ENCODE data around the gene TBC1D13. TPM values are rescaled to one million over a fixed set of nuclear protein-coding genes. Genes with fewer than 3 reads are reported as not detected.

The TBC1D13 gene
- polyA plus RNA-seq, 1 donor from 2014 or later: 30.0 TPM

GRCh38 chr9:128823362-128823902 lies 36.4 kb downstream of the TBC1D13 start:
- Histone ChIP-seq H3K27me3 (ENCODE audit: insufficient read depth, low read depth, low read length) (no peaks in the 10 kb centered on the region), H3K9me2 (ENCODE audit: insufficient read depth, low read length) (no peaks in the 10 kb centered on the region), H3K27ac (ENCODE audit: low read length) (no peak overlapping the region), H3K9me3 (ENCODE audit: low read length) (no peaks in the 10 kb centered on the region), H3K9ac (ENCODE audit: low read length) (no peak overlapping the region), H3K4me2 (ENCODE audit: low read length) (no peak overlapping the region), H3F3A (ENCODE audit: insufficient read depth, low read length, poor library complexity, severe bottlenecking) (no peaks in the 10 kb centered on the region), H4K20me1 (ENCODE audit: insufficient read depth) (no peaks in the 10 kb centered on the region), H3K4me3 (ENCODE audit: low read length) (no peak overlapping the region), H3K36me3 (ENCODE audit: insufficient read depth, low read length) (no peaks in the 10 kb centered on the region), H3K79me2 (replicated peaks; ENCODE audit: insufficient read depth, low read length) (no peaks in the 10 kb centered on the region), H2AFZ (ENCODE audit: low read depth, low read length) (no peak overlapping the region)
- TF ChIP-seq POLR2AphosphoS5 (IDR thresholded peaks at IDR 0.05): no peak
- no peak for TF ChIP-seq SMC3 (conservative IDR thresholded peaks at IDR 0.05; ENCODE audit: poor library complexity)
- no peak for TF ChIP-seq REST (IDR thresholded peaks at IDR 0.05; ENCODE audit: borderline replicate concordance)
- TF ChIP-seq TAF1 (IDR thresholded peaks at IDR 0.05; ENCODE audit: low read depth): no peak

- H3K27ac ChIP-seq (ENCODE audit: low read length): no peak overlapping the region
- H3K9me3 ChIP-seq (ENCODE audit: low read length): no peaks in the 10 kb centered on the region
- no peak overlapping the region for H3K9ac ChIP-seq (ENCODE audit: low read length)
- no peaks in the 10 kb centered on the region for H3K79me2 ChIP-seq (replicated peaks; ENCODE audit: insufficient read depth, low read length)
- H3K4me3 ChIP-seq (ENCODE audit: low read length): no peak overlapping the region
- H3K27me3 ChIP-seq (ENCODE audit: insufficient read depth, low read depth, low read length): no peaks in the 10 kb centered on the region
- no peaks in the 10 kb centered on the region for H4K20me1 ChIP-seq (ENCODE audit: insufficient read depth)
- H2AFZ ChIP-seq (ENCODE audit: low read depth, low read length): no peak overlapping the region
- no peaks in the 10 kb centered on the region for H3K36me3 ChIP-seq (ENCODE audit: insufficient read depth, low read length)
- no peaks in the 10 kb centered on the region for H3F3A ChIP-seq (ENCODE audit: insufficient read depth, low read length, poor library complexity, severe bottlenecking)
- no peak for TF ChIP-seq REST (IDR thresholded peaks at IDR 0.05; ENCODE audit: borderline replicate concordance)
- no peak for TF ChIP-seq SMC3 (conservative IDR thresholded peaks at IDR 0.05; ENCODE audit: poor library complexity)
- no peak for TF ChIP-seq EP300 (conservative IDR thresholded peaks at IDR 0.05; ENCODE audit: poor library complexity, severe bottlenecking)
- no peak for TF ChIP-seq RAD21 (conservative IDR thresholded peaks at IDR 0.05)
- TF ChIP-seq MXI1 (conservative IDR thresholded peaks at IDR 0.05; ENCODE audit: poor library complexity, severe bottlenecking): no peak
- TF ChIP-seq TAF1 (IDR thresholded peaks at IDR 0.05; ENCODE audit: low read depth): no peak
- TF ChIP-seq EZH2 (IDR thresholded peaks at IDR 0.05; ENCODE audit: borderline replicate concordance, insufficient read depth, low read length, poor library complexity, severe bottlenecking): no peak
- TF ChIP-seq POLR2AphosphoS5 (IDR thresholded peaks at IDR 0.05): no peak
- no peak for TF ChIP-seq CTCF (IDR thresholded peaks at IDR 0.05; ENCODE audit: poor library complexity, severe bottlenecking)
- H3K4me2 ChIP-seq (ENCODE audit: low read length): no peak overlapping the region
- H3K9me2 ChIP-seq (ENCODE audit: insufficient read depth, low read length): no peaks in the 10 kb centered on the region
These were observed 36.9 kb downstream of the TBC1D13 start for GRCh38 chr9:128823903-128824406.

All from neural cell (in vitro differentiated cells).